Uterus (tissue), 4 donors: ENCODE measurements around the gene ANXA6. TPM values are rescaled to one million over a fixed set of nuclear protein-coding genes. Genes with fewer than 3 reads are reported as not detected.

Source experiments
- DNase-seq, 2 donors: peaks; one replicate each; pipeline ENCODE4 v3.0.0-alpha.2; 2019 to 2020
- H3K27ac ChIP-seq, 2 donors: fragments of 200-600 bp; sonication (generic); 1 replicate in 1 of 2; 2 replicates in 1 of 2; pipeline ENCODE4 v1.5.1; 2016 to 2018
- H3K27me3 ChIP-seq, 2 donors: fragments of 200-600 bp; sonication (generic); one replicate each; pipeline ENCODE4 v1.5.1; 2018 to 2019; ENCODE audit warnings: control low read depth in 1 of 2
- H3K36me3 ChIP-seq, 2 donors: fragments of 200-600 bp; sonication (generic); one replicate each; pipeline ENCODE4 v1.5.1; 2019; ENCODE audit warnings: control low read depth in 1 of 2
- H3K4me1 ChIP-seq, 2 donors: fragments of 200-600 bp; sonication (generic); one replicate each; pipeline ENCODE4 v1.5.1; 2018 to 2019; ENCODE audit warnings: control low read depth in 1 of 2
- H3K4me3 ChIP-seq, 2 donors: fragments of 200-600 bp; sonication (generic); 1 replicate in 1 of 2; 2 replicates in 1 of 2; pipeline ENCODE4 v1.5.1; 2018 to 2019; ENCODE audit warnings: mild to moderate bottlenecking in 1 of 2
- H3K9me3 ChIP-seq, 2 donors: fragments of 200-600 bp; sonication (generic); one replicate each; pipeline ENCODE4 v1.5.1; 2019; ENCODE audit warnings: control low read depth in 1 of 2
- CTCF ChIP-seq, 4 experiments: fragments of 200-600 bp in 2 of 4; fragments of 450-650 bp in 2 of 4; sonication (generic) in 2 of 4; IDR thresholded peaks; one replicate each; pipeline ENCODE4 v1.5.1; 2016 to 2019; ENCODE audit warnings: antibody characterized with exemption in 4 of 4, mild to moderate bottlenecking in 2 of 4, moderate library complexity in 1 of 4
- POLR2A ChIP-seq, 2 donors: fragments of 450-650 bp; IDR thresholded peaks; one replicate each; pipeline ENCODE4 v1.6.1; 2016; ENCODE audit warnings: antibody characterized with exemption in 2 of 2, mild to moderate bottlenecking in 1 of 2, moderate library complexity in 1 of 2
- intact Hi-C: fragments of 100-400 bp; cut with DNase I; formaldehyde crosslinking; loops from one replicate; pipeline ENCODE4 v1.15.1; 2023; ENCODE audit warnings: low total_unique reads
- total RNA-seq, 4 donors: library from RNA; depleted of rRNA in 3 of 4; stranded (reverse); fragments of >200 nt in 3 of 4; gene quantifications; one replicate each; pipeline versions ENCODE4 v1.1.0 to v1.2.4, GENCODE V29; 2014 to 2023
- donor health status: DM: yes; HTN: yes; CAD: no.

ANXA6 gene
- total RNA-seq, 4 donors from 2014 or later, result 131 to 346 (median 252) TPM

GRCh38 chr5:151094852-151095245 lies 62.7 kb downstream of the ANXA6 start:
- Histone ChIP-seq H3K4me1 (peaks cover 0 to 18% of the 10 kb centered on the region in 2 donors), H3K27ac (peak overlapping the region; percentile 39 to 44), H3K4me3 (no peak overlapping the region), H3K9me3 (no peaks in the 10 kb centered on the region), H3K36me3 (no peaks in the 10 kb centered on the region), H3K27me3 (no peaks in the 10 kb centered on the region)
- intact Hi-C loops, result no loop called here
- TF ChIP-seq CTCF (IDR thresholded peaks at IDR 0.05), result no peak
- TF ChIP-seq POLR2A (IDR thresholded peaks at IDR 0.05), result no peak
- no peak for DNase-seq

GRCh38 chr5:151094030-151094851 lies 63.3 kb downstream of the ANXA6 start:
- Histone ChIP-seq H3K4me3 (no peak overlapping the region), H3K9me3 (no peaks in the 10 kb centered on the region), H3K27me3 (no peaks in the 10 kb centered on the region), H3K27ac (peak overlapping the region; percentile 39 to 44), H3K36me3 (no peaks in the 10 kb centered on the region), H3K4me1 (peaks cover 0 to 18% of the 10 kb centered on the region in 2 donors)
- DNase-seq, result no peak
- no peak for TF ChIP-seq POLR2A (IDR thresholded peaks at IDR 0.05)
- no peak for TF ChIP-seq CTCF (IDR thresholded peaks at IDR 0.05)
- intact Hi-C loops, result no loop called here

DNA sequence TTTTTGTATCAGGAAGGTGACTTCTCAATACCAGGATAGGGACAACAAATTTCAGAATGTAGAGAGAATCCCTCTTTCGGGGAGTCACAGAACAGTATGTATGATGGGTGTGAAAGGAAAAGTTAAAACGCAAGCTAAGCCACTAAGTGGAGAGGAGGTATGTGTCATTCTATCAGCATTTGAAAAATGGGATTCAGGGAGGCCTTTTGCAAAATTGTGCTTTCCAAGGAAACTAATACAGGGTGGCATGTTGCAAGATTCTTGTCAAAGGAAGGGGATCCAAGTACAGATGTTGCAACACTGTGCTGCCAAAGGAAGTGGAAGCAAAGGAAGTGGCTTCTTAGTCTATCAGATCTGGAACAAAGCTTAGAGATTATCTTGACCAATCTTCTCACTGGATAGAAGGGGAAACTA lies 64.1 kb downstream of the ANXA6 start:
- peak in 1 of 2 donors; percentile 60 for DNase-seq
- H3K27ac ChIP-seq, result peak overlapping the region in 1 of 2 donors; percentile 39

GRCh38 chr5:151092762-151093161 lies 64.8 kb downstream of the ANXA6 start:
- peaks cover 0 to 18% of the 10 kb centered on the region in 2 donors for H3K4me1 ChIP-seq
- no peak overlapping the region for H3K27ac ChIP-seq
- no peaks in the 10 kb centered on the region for H3K27me3 ChIP-seq
- intact Hi-C loops, result no loop called here
- H3K36me3 ChIP-seq, result no peaks in the 10 kb centered on the region
- H3K4me3 ChIP-seq, result no peak overlapping the region
- H3K9me3 ChIP-seq, result no peaks in the 10 kb centered on the region
- DNase-seq, result no peak
- TF ChIP-seq POLR2A (IDR thresholded peaks at IDR 0.05) (no peak), CTCF (IDR thresholded peaks at IDR 0.05) (no peak)

More for the DNA sequence above, 64.1 kb downstream of the ANXA6 start:
- no peak for TF ChIP-seq CTCF (IDR thresholded peaks at IDR 0.05)
- TF ChIP-seq POLR2A (IDR thresholded peaks at IDR 0.05), result no peak
- Histone ChIP-seq H3K36me3 (no peaks in the 10 kb centered on the region), H3K9me3 (no peaks in the 10 kb centered on the region), H3K4me3 (no peak overlapping the region), H3K27me3 (no peaks in the 10 kb centered on the region), H3K4me1 (peaks cover 0 to 18% of the 10 kb centered on the region in 2 donors)
- intact Hi-C loops, result no loop called here

DNA sequence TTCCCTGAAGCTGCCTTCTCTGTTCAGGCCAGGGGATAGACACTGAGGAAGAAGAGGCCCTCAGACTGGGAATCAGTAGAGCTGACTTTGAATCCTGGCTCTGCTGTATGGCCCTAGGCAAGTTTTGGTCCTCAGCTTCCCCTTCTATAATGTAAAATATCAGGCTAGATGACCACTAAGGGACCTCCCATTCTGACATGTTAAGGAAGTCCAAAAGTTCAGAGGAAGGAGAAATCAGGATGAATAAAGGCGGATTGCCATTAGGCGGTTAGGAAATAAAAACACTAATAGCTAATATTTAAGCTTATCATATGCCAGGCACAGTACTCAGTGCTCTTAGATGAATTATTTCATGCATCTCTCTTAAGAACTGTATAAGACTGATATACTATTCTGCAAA lies 67.9 kb downstream of the ANXA6 start:
- no peaks in the 10 kb centered on the region for H3K36me3 ChIP-seq
- H3K27ac ChIP-seq, result no peak overlapping the region
- H3K9me3 ChIP-seq, result no peaks in the 10 kb centered on the region
- no peak for DNase-seq
- intact Hi-C loops, result no loop called here
- TF ChIP-seq CTCF (IDR thresholded peaks at IDR 0.05) (no peak), POLR2A (IDR thresholded peaks at IDR 0.05) (no peak)
- H3K27me3 ChIP-seq, result no peaks in the 10 kb centered on the region
- peaks cover 0 to 10% of the 10 kb centered on the region in 2 donors for H3K4me1 ChIP-seq
- no peak overlapping the region for H3K4me3 ChIP-seq
